Measurements from ENCODE around the gene CDT1.

Gene CDT1

DNA sequence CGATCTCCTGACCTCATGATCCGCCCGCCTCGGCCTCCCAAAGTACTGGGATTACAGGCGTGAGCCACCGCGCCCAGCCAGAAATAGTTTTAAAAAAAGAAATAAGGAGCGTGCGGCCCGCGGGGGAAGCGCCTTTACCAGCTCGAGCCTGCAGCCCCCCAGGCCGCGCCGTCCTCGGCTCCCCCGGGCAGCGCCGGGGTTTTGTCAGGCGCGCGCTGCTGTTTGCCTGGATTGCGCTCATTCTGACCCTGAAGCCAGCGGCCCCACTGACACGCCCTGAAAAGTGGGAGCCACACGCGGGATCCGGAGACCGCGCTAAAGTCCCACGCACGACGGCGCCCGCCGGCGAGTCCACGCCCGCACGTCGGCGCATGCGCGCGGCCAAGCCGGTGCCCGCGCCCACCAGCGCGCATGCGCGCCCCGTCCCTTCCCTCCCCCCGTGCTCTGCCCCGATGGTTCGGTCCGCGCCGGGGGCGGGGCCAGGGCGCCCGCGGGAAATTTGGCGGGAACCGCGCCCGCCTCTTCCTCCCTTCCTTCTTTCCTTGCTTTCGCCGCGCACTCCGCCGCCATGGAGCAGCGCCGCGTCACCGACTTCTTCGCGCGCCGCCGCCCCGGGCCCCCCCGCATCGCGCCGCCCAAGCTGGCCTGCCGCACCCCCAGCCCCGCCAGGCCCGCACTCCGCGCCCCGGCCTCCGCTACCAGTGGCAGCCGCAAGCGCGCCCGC is at the start of gene CDT1:
Gene CDT1 (plus strand): TSS at position 526 of the 724 bp plus-strand sequence. CDS start 43 bp downstream, at position 569.
- DNase-seq = peak; percentile 54 to 56

DNA sequence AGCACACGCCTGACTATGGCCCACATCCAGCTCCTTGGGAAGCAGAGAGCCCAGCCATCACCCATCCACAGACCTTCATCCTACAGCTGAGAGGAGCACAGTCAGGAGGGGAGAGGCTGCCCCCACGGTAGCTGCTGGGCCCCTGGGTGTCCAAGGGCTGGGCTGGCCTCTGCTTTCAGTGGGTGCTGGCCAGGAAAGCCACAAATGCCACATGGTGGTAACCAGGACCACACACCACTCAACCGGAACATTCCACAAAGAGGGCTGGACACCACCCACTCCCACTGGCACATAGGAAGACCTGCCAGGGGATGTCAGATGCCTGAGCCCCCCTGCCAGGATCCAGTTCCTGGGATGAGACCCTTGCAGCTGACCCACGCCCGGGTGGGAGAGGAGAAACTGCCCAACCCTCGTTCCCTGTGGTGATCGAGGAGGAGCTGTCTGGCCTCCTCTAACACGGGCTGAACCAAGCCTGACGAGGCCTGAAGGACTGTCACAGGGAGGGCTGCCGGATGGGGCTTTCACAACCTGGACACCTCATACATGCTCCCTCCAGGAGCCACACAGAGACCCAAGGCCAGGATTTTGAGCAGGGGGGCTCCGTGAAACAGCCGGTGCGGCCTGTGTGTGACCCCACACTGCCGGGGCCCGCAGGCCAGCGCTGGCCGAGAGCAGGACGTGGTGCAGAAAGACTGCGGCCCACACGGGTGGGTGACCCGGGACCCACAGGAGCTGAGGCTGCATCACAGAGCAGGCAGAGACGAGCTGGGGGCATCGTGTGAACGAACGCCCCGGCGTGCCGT is 49.3 kb upstream of the CDT1 start:
- DNase-seq = no peak

GRCh38 chr16:88754912-88755744 is 48.5 kb upstream of the CDT1 start:
- no peak for DNase-seq

- DNase-seq = no peak
These were observed 47.7 kb upstream of the CDT1 start for GRCh38 chr16:88755745-88756443.

- no peak for DNase-seq
These were observed 45.2 kb upstream of the CDT1 start for GRCh38 chr16:88758227-88758943.

DNA sequence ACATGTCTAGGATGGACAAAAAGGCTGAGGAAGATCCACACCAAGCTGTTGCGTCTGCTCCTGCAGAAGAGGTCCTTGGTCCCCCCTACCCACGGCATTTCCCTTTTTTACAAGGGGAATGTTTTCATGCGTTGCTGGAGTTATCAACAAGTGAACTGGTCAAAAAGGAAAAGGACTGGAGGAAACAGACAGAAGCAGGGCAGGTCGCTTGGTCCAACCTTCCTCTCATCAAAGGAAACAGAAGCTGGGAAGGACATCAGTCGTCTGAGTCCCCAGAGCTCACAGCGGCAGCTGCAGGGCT is 44.7 kb upstream of the CDT1 start:
- no peak for DNase-seq

DNA sequence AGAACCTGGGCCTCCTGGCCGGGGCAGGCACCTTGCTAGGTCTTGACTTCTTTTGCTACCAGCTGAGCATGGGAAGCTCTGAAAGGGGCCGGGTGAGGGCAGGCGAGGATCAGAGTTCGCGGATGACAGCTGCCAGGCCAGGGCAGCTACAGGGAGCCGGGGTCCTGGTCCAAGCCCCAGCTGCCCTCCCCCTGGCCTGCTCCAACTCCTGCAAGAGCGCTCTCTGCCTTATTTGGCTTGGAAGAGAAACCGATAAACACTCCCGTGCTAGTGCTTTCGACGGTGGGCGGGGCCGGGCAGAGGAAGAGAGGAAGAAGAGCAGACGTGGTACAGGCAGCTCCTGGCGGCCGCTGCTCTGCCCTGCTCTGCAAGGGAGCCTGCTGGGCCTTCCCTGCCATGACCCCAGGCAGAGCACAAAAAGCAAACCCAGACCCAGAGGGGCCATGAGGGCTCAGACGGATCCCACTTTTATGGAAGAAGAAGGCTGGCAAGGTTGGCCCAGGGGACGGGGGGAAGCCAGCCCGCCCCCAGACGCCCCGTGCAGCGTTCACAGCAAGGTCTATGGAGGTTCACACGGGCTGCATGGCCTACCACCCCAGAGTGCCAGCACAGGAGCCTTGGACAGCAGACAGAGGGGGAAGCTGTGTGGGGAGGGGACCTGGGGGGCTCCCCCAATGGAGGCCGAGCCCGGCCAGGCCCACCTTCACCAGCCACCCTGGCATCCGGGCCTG is 44.2 kb upstream of the CDT1 start:
- no peak for DNase-seq

DNA sequence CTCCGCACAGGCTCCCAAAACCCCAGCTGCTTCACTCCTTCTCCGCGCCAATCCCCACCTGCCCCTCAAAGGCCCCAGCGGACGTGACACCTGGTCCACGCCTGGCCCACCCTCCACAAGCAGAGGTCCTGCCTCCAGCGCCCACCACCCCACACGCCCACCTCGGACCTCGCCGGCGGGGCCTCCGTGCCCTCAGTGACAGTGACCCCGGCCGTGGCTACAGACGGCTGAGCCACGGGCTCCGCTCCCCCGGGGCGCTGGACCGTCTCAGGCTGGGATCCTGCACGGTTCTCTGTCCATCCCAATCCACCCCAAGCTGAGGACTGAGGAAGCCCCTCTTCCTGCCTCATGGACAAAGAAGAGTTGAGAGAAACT is 43.6 kb upstream of the CDT1 start:
- DNase-seq = no peak

GRCh38 chr16:88760424-88761142 is 43.0 kb upstream of the CDT1 start:
- DNase-seq = no peak

GRCh38 chr16:88761143-88761534 is 42.5 kb upstream of the CDT1 start:
- DNase-seq = no peak

DNA sequence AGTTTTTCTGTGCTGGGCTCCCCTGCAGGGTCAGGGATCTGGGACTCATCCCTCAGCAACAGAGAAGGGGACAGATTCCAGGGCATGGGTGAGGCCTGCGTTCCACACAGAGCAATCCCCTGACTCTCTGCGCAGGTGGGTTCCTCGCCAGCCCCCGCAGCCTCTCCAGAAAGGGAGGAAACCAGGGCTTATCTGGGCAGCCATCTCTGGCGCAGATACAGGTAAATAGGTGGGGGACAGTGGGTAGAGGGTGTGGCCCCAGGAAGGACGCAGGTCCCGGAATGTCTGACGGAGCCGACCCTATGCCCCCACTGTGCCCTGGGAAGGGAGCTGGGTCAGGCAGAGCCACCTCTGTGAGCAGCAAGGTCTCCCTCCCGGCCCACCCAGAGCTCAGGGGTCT is 41.8 kb upstream of the CDT1 start:
- DNase-seq = no peak

DNA sequence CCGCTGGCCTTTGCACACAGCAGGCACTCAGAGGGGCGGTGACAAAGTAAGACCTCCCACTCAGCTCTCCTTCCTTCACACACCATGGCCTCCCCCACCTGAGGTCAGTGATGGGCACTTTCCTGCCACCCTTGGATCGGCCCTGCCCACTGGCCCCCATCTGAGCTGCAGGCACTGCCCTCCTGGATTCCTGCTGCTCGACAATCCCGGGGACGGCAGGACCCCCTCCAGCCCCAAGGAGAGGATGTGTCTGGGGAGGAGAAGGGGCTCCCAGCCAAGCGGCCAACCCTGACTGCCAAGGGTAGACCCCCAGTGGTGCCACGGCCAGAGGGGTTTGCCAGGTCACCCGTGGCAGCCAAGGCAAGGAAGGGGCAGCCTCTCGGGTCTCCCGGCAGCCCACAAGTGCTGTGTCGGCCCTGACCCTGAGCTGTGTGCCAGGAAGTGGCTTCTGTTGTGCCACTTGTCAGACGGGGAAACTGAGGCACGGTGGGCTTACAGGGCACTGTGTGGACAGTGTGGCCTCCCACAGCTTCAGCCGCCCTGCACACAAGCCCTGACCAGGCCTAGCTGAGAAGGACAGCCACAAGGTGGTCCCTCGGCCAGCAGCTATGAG is 41.2 kb upstream of the CDT1 start:
- no peak for DNase-seq

DNA sequence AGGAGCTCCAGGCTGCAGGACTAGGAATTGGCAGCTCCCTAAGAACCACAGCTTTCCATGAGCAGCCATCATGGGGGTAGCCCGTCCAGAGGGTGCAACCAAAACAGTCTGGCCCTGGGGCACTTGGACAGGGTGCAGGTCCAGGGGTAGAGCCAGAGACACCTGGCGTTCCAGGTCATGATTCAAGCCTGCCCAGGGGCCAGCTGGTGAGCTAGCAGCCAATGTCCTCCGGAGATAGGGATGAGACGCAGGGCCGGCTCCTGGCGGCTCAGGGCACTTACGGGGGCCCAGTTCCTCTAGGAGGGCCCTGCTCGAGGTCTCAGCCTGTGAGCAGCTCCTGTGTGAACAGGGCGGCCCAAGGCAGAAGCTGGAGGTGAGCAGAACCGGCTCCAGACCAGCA is 40.6 kb upstream of the CDT1 start:
- no peak for DNase-seq

- DNase-seq = no peak
These were observed 40.0 kb upstream of the CDT1 start for GRCh38 chr16:88763502-88764053.

- no peak for DNase-seq
These were observed 39.5 kb upstream of the CDT1 start for GRCh38 chr16:88764080-88764479.

- no peak for DNase-seq
These were observed 38.7 kb upstream of the CDT1 start for GRCh38 chr16:88764913-88765349.

DNA sequence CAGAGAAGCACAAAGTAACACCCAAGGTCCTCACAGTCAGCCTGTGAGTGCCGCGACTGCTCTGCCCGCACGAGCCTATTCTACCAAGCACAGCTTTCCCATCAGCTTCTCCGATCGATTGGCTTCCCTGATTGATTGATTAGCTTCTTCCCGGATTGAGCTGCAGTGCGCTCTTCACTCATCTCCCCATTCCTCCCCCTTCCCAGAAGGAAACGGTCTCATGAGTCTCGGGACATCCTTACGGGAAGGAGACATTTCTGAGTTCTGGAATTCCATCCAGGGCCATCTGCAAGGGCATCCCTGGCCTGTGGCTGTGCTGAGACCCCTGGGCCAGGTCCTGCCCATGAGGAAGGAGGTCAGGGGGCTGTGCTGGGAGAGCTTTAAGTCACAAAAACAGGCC is 36.6 kb upstream of the CDT1 start:
- no peak for DNase-seq

- no peak for DNase-seq
These were observed 36.0 kb upstream of the CDT1 start for GRCh38 chr16:88767546-88768070.

DNA sequence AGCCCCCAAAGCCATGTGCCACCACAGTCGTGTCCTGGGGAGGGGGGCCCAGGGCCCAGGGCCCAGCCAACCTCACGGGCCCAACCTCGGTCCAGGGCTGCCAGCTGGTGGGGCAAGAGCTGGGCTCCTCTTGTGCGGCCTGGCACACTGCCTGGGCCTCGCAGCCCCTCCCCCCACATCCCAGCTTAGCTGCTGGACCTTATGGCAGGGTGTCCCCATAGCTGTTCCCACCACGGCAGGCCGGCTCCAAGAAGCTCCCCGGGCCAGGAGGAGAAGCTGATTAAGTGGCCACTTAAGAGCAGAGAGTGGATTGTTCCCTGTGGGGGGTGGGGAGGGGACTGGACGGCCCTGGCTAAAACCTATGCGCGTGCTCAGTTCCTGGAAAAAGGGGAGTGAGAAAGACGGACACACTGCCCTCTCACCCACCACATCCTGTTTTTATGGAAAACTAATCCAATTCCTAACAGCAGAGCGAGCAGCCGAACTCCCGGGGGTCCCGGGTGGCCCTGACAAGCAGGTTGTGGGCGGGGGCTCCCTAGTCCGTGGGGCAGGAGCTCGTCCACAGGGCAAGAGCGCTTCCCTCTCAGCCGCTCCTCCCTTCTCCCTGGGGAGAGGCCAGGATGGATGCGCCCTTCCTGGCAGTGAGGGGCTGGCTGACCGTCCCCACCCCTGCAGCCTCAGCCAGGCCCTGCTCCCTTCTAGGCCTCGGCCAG is 35.4 kb upstream of the CDT1 start:
- no peak for DNase-seq
